ENCODE measurements around the gene SH3PXD2A. TPM values are rescaled to one million over a fixed set of nuclear protein-coding genes. Genes with fewer than 3 reads are reported as not detected.

Gene SH3PXD2A
- total and polyA plus RNA-seq, 2 experiments from 2014 or later = 1.8 to 5.0 TPM

- no peak for TF ChIP-seq CTCF (conservative IDR thresholded peaks at IDR 0.05; ENCODE audit: low read depth in 2 of 2)
Observed at GRCh38 chr10:103855424-103855823, at the start of gene SH3PXD2A (continued).

- H3K4me2 ChIP-seq = no peak overlapping the region
- TF ChIP-seq, protein P1, sequence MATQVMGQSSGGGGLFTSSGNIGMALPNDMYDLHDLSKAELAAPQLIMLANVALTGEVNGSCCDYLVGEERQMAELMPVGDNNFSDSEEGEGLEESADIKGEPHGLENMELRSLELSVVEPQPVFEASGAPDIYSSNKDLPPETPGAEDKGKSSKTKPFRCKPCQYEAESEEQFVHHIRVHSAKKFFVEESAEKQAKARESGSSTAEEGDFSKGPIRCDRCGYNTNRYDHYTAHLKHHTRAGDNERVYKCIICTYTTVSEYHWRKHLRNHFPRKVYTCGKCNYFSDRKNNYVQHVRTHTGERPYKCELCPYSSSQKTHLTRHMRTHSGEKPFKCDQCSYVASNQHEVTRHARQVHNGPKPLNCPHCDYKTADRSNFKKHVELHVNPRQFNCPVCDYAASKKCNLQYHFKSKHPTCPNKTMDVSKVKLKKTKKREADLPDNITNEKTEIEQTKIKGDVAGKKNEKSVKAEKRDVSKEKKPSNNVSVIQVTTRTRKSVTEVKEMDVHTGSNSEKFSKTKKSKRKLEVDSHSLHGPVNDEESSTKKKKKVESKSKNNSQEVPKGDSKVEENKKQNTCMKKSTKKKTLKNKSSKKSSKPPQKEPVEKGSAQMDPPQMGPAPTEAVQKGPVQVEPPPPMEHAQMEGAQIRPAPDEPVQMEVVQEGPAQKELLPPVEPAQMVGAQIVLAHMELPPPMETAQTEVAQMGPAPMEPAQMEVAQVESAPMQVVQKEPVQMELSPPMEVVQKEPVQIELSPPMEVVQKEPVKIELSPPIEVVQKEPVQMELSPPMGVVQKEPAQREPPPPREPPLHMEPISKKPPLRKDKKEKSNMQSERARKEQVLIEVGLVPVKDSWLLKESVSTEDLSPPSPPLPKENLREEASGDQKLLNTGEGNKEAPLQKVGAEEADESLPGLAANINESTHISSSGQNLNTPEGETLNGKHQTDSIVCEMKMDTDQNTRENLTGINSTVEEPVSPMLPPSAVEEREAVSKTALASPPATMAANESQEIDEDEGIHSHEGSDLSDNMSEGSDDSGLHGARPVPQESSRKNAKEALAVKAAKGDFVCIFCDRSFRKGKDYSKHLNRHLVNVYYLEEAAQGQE (IDR thresholded peaks at IDR 0.05; ENCODE audit: unreplicated experiment) = no peak
- TF ChIP-seq ZNF114 (CRISPR knock-in tag; IDR thresholded peaks at IDR 0.05) (no peak), CTCF (conservative IDR thresholded peaks at IDR 0.05; ENCODE audit: low read depth in 2 of 2) (0 out of 4 replicates have a peak, but pooled peaks of 1 of the 2 experiments have one; percentile 8), ZNF331 (CRISPR knock-in tag; IDR thresholded peaks at IDR 0.05; ENCODE audit: low read depth) (no peak), POLR2AphosphoS5 (IDR thresholded peaks at IDR 0.05; ENCODE audit: low read depth) (no peak), STAT1 (IDR thresholded peaks at IDR 0.05; ENCODE audit: unreplicated experiment) (no peak), CREB1 (CRISPR knock-in tag; IDR thresholded peaks at IDR 0.05; ENCODE audit: low read depth) (no peak)
- Mint-ChIP-seq H3K36me3 (ENCODE audit: low read depth) (0 out of 3 replicates have a peak, but pooled peaks cover 4% of the 10 kb centered on the region), H3K4me3 (no peak overlapping the region), H3K27me3 (ENCODE audit: insufficient read depth, low read depth, poor library complexity) (no peaks in the 10 kb centered on the region), H3K9me3 (no peaks in the 10 kb centered on the region), H3K4me1 (peaks cover 3% of the 10 kb centered on the region; the same call in 1 of the 3 replicates), H3K27ac (no peak overlapping the region)
- H3K36me3 ChIP-seq (ENCODE audit: insufficient read depth) = no peaks in the 10 kb centered on the region
- no peaks in the 10 kb centered on the region for H3K79me2 ChIP-seq (replicated peaks; ENCODE audit: insufficient read depth)
- ATAC-seq = no peak
- no peak overlapping the region for H2AFZ ChIP-seq
- H3K4me1 ChIP-seq (ENCODE audit: insufficient read depth) = no peaks in the 10 kb centered on the region
- H3K27me3 ChIP-seq (ENCODE audit: insufficient read depth) = no peaks in the 10 kb centered on the region
- no peaks in the 10 kb centered on the region for H4K20me1 ChIP-seq (replicated peaks; ENCODE audit: insufficient read depth)
- DNase-seq (ENCODE audit: low spot score) = no peak
- H3K4me3 ChIP-seq = no peak overlapping the region
- H3K9me2 ChIP-seq (ENCODE audit: insufficient read depth) = no peaks in the 10 kb centered on the region
- no peaks in the 10 kb centered on the region for H3F3A ChIP-seq (replicated peaks; ENCODE audit: low read depth)
- no peak overlapping the region for H3K27ac ChIP-seq (ENCODE audit: low read depth)
Observed at GRCh38 chr10:103901299-103901698, 45.9 kb upstream of the SH3PXD2A start.
